Thymus (tissue), 11 donors: ENCODE results near the gene C5orf15. TPM values are rescaled to one million over a fixed set of nuclear protein-coding genes. Genes with fewer than 3 reads are reported as not detected.

Source experiments
- DNase-seq, 9 donors: peaks; one replicate each; pipeline ENCODE4 v3.0.0-alpha.2; 2013; ENCODE audit warnings: low spot score in 9 of 9, low read depth in 6 of 9, missing footprints in 1 of 9
- H3K27ac ChIP-seq, 2 donors: one replicate each; pipeline ENCODE4 v1.5.1; 2013; ENCODE audit warnings: control low read depth in 1 of 2, low read depth in 1 of 2, low read length in 1 of 2, mild to moderate bottlenecking in 1 of 2, moderate library complexity in 1 of 2
- H3K27me3 ChIP-seq, 2 donors: one replicate each; pipeline ENCODE4 v1.5.1; 2013; ENCODE audit warnings: low read length in 1 of 2; ENCODE audit not compliant: control insufficient read depth in 2 of 2, insufficient read depth in 1 of 2
- H3K36me3 ChIP-seq, 2 donors: one replicate each; pipeline ENCODE4 v1.5.1; 2013; ENCODE audit warnings: low read length in 1 of 2, mild to moderate bottlenecking in 1 of 2, moderate library complexity in 1 of 2; ENCODE audit not compliant: control insufficient read depth in 2 of 2, insufficient read depth in 2 of 2
- H3K4me1 ChIP-seq, 2 donors: one replicate each; pipeline ENCODE4 v1.5.1; 2013; ENCODE audit warnings: low read length in 2 of 2; ENCODE audit not compliant: control insufficient read depth in 2 of 2, insufficient read depth in 2 of 2
- H3K4me3 ChIP-seq, 2 donors: one replicate each; pipeline ENCODE4 v1.5.1; 2013; ENCODE audit warnings: low read length in 2 of 2, control low read depth in 1 of 2, mild to moderate bottlenecking in 1 of 2
- H3K9me3 ChIP-seq, 2 donors: one replicate each; pipeline ENCODE4 v1.5.1; 2013; ENCODE audit warnings: low read length in 1 of 2, mild to moderate bottlenecking in 1 of 2; ENCODE audit not compliant: control insufficient read depth in 2 of 2, insufficient read depth in 1 of 2
- WGBS: extraction: QIAGEN DNeasy Blood & Tissue Kit; methylation state at CpG from one replicate; pipeline ENCODE4 v1.1.7; 2013; 5-methylcytosine and 5-hydroxymethylcytosine counted together
- polyA plus RNA-seq: library from polyadenylated mRNA; stranded (reverse); fragments of 200-250 nt; gene quantifications from one replicate; pipeline ENCODE4 v1.2.3, GENCODE V29; 2013
- total RNA-seq: library from RNA; stranded (reverse); fragments of 120-200 nt; gene quantifications from one replicate; pipeline ENCODE4 v1.2.4, GENCODE V29; 2013
- donor health status: healthy.

Gene C5orf15
- total and polyA plus RNA-seq, 2 donors, result 39.1 to 50.8 TPM

DNA sequence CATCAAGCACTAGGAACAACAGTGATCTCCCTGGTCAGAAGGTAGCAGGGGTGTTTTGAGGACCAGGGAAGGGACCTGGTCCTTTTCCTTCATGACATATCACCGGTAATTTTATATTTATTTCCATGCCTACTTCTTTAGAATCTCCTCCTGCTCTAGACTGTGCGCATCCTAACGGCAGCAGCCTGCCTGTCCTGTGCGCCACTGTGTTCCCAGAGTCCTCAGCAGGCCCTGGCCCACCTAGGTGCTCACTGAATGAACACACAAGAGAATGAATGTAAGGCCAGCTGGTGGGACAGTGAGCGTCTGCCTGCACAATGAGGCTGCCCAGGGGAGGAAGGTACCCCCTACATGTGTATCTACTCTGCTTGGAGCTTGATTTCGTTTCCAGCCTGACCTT, 51.5 kb downstream of the C5orf15 start:
- no peak overlapping the region for H3K27ac ChIP-seq

DNA sequence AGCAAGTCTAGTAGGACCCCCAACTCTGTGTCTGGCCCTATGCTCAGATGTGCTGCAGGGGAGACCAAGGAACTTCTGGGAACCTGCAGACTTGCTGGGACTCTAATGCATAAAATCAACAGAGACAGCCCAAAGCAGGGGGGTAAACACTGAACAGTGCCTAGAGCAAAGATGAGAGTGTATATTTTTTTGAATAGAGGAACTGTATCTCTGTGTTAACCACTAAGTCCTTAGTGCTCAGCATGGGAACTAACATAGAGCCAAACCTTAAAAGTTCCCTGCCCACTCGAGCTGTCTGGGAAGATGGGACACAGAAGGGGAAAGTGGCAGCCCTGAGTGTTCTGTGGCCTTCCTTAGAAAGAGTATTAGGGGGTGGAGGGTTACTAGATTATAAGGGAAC, 51.9 kb downstream of the C5orf15 start:
- H3K27ac ChIP-seq, result no peak overlapping the region
- H3K9me3 ChIP-seq, result no peaks in the 10 kb centered on the region
- WGBS, result 86% methylated on average over 1 of the region's 1 CpG
- no peak overlapping the region for H3K4me3 ChIP-seq
- no peaks in the 10 kb centered on the region for H3K36me3 ChIP-seq
- no peak for DNase-seq
- H3K4me1 ChIP-seq, result peaks cover 0 to 2% of the 10 kb centered on the region in 2 donors
- H3K27me3 ChIP-seq, result no peaks in the 10 kb centered on the region

More for the DNA sequence above, 51.5 kb downstream of the C5orf15 start:
- no peaks in the 10 kb centered on the region for H3K9me3 ChIP-seq
- H3K36me3 ChIP-seq, result no peaks in the 10 kb centered on the region
- H3K27me3 ChIP-seq, result no peaks in the 10 kb centered on the region
- DNase-seq, result no peak
- H3K4me3 ChIP-seq, result no peak overlapping the region
- WGBS, result 96% methylated on average over 6 of the region's 6 CpGs
- peaks cover 0 to 2% of the 10 kb centered on the region in 2 donors for H3K4me1 ChIP-seq

DNA sequence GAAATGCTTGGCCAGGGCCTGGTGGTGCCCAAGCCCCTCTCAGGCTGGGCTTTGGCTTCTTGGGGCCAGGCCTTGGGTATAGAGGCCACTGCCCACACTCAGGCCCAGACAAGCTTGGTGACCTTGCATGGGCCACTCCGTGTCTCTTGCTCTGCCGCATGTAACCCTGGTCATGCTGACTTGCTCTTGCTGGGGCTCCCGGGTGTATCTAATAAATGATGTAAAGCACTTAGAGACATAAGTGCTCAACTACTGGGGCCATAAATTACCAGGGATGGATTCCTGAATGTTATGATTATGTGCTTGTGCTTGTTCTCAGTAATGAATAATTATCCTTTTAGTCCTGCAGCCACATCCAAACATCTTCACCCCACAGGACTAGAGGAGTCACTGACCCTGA, 54.0 kb downstream of the C5orf15 start:
- H3K9me3 ChIP-seq, result no peaks in the 10 kb centered on the region
- 98% methylated on average over 3 of the region's 3 CpGs for WGBS
- no peak for DNase-seq
- H3K4me3 ChIP-seq, result no peak overlapping the region
- H3K4me1 ChIP-seq, result no peaks in the 10 kb centered on the region
- H3K27ac ChIP-seq, result no peak overlapping the region
- H3K36me3 ChIP-seq, result no peaks in the 10 kb centered on the region
- H3K27me3 ChIP-seq, result no peaks in the 10 kb centered on the region

DNA sequence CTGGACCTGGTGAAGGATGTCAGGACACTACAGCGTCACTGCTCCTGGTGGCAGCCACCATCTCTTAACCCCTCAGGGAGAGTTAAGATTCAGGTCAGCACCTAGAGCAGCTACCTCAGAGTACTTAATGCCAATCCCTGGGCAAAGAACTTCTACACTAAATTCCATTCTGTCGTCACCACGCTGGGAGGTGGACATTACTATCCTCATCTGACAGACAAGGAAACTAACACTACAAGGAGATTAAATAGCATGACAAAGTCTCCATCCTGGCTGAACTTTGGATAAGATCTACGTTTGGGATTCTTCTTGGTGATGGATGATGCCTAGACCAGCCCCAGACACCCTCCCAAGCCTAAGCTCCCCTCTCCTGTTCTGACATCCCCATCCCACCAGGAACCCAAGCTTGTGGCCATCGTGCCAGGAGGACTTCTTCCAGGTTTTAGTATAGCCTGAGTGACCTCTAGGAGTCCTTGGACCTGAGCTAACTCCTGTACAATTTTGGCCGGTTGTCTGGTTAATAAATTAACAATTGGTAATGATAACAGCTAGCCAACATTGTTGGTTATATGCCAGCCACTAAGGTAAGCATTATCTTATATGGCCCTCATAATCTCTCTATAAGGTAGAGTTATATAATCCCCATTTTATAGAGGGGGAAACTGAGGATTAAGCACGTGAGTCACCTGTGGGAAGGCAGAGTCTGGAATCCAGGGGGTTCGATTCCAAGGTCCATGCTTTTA, 54.8 kb downstream of the C5orf15 start:
- H3K4me3 ChIP-seq, result no peak overlapping the region
- H3K36me3 ChIP-seq, result no peaks in the 10 kb centered on the region
- H3K4me1 ChIP-seq, result no peaks in the 10 kb centered on the region
- no peak overlapping the region for H3K27ac ChIP-seq
- no peak for DNase-seq
- H3K9me3 ChIP-seq, result no peaks in the 10 kb centered on the region
- 93% methylated on average over 8 of the region's 8 CpGs for WGBS
- no peaks in the 10 kb centered on the region for H3K27me3 ChIP-seq

DNA sequence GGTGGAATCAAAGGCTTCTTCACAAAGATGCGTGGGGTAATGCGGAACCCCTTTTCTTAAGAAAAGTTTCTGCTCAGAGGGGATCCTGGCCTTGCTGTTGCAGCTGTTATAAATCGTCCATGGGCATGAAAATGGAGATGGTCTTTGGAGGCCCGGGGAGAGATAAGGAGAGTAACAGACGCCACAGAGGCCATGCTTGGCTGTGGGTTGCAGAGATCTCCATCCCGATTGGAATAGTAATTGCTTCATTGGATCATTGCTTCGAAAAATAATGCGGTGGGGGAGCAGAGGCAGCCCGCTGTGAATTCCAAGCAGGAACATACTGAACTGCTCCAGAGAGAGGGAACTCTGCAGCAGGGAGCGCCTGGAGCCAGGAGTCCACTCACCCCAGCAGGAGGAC, 55.5 kb downstream of the C5orf15 start:
- Histone ChIP-seq H3K36me3 (no peaks in the 10 kb centered on the region), H3K27me3 (no peaks in the 10 kb centered on the region), H3K4me3 (no peak overlapping the region), H3K27ac (no peak overlapping the region), H3K9me3 (no peaks in the 10 kb centered on the region), H3K4me1 (no peaks in the 10 kb centered on the region)
- WGBS, result 97% methylated on average over 10 of the region's 10 CpGs
- no peak for DNase-seq

DNA sequence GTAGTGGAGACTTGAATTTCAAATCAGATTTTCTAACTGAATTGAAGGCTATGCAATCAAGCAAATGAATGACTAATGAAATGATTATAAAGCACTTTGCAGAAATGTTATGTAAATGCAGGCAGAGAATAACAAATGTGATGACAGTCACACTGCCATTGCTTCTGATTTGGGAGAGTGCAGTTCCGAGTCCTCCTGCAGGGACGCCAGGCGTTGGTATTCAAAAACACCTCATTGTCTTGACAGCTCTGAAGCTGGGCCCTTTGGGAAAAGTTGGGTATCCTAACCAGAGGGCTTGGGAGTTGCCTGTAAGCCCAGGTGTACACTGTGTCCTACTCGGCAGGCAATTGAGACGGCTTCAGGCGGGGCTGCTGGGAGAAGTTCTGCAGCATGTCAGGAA, 57.9 kb downstream of the C5orf15 start:
- H3K27me3 ChIP-seq, result no peaks in the 10 kb centered on the region
- H3K9me3 ChIP-seq, result no peaks in the 10 kb centered on the region
- DNase-seq, result no peak
- no peaks in the 10 kb centered on the region for H3K36me3 ChIP-seq
- no peak overlapping the region for H3K4me3 ChIP-seq
- H3K27ac ChIP-seq, result no peak overlapping the region
- H3K4me1 ChIP-seq, result no peaks in the 10 kb centered on the region
- 81% methylated on average over 6 of the region's 6 CpGs for whole genome bisulfite sequencing

DNA sequence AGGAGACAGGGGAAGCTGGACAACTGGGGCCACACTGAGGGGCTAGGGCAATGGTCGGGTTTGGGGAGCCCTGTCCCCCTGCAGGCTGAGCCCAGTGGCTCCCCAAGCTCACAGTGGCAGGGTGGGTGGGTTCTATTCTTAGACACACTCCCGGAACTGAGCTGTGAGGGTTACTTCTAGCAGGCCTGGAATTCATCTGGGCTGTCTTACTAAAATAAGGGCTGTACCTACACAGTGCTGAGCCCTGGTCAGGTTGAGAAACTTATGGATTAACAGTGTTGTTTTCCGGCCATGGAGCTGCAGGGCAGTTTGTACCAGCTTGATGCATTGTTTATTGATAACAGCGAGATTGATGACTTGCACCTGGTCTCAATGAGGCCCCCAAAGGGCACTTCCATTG, 58.8 kb downstream of the C5orf15 start:
- WGBS, result 96% methylated on average over 4 of the region's 4 CpGs
- H3K27ac ChIP-seq, result no peak overlapping the region

DNA sequence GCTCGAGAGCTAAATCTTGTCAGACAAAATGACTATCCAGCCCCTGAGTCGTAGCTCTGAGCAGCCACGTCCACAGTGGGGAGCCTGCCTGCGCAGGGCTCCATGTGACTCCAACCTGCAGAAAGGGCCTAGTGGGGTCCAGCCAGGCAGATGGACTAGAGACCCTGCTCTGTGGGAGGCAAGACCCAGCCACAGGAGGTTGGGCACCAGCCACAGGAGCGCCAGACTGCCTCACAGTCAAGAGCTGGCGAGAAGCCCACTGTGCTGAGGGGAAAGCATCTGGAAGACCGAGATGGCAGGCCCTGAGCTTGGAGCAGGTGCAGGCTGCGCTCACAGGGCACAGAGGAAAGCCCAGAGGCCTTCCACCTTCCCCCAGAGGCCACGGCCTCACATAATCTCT, 61.4 kb downstream of the C5orf15 start:
- H3K27ac ChIP-seq, result no peak overlapping the region
- no peak for DNase-seq
- no peaks in the 10 kb centered on the region for H3K27me3 ChIP-seq
- no peaks in the 10 kb centered on the region for H3K36me3 ChIP-seq
- no peak overlapping the region for H3K4me3 ChIP-seq
- no peaks in the 10 kb centered on the region for H3K4me1 ChIP-seq
- WGBS, result 74% methylated on average over 9 of the region's 9 CpGs
- H3K9me3 ChIP-seq, result no peaks in the 10 kb centered on the region

More for the DNA sequence above, 58.8 kb downstream of the C5orf15 start:
- Histone ChIP-seq H3K4me3 (no peak overlapping the region), H3K4me1 (no peaks in the 10 kb centered on the region), H3K36me3 (no peaks in the 10 kb centered on the region), H3K27me3 (no peaks in the 10 kb centered on the region), H3K9me3 (no peaks in the 10 kb centered on the region)
- DNase-seq, result no peak

DNA sequence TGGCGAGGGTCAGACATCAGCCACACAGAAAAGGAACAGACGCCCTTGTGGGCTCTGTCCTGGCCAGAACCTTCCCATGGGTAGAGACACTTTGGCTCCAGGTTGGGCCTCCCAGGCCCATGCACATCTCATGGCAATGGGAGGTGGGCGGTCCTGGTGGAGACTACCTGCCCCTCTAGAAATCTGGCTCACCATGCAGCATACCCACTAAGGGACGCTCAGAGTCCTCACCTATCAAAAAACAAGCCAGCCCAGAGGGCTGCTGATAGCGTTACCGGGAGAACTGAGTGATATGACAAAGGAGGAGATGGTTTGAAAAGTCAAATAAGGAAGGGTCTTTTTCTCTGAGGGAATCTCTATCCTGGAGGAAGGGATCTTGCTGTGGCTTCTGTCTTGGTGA, 62.1 kb downstream of the C5orf15 start:
- H3K9me3 ChIP-seq, result no peaks in the 10 kb centered on the region
- DNase-seq, result no peak
- 95% methylated on average over 6 of the region's 6 CpGs for WGBS
- H3K36me3 ChIP-seq, result no peaks in the 10 kb centered on the region
- H3K4me3 ChIP-seq, result no peak overlapping the region
- no peak overlapping the region for H3K27ac ChIP-seq
- H3K4me1 ChIP-seq, result no peaks in the 10 kb centered on the region
- H3K27me3 ChIP-seq, result no peaks in the 10 kb centered on the region
